Fibroblast of mammary gland (primary cell): ENCODE measurements around the gene SEC24D.
A peak's percentile ranks its signal among the peaks of the same experiment; 100 is the strongest.

ENCODE experiments used
- DNase-seq: peaks from one replicate; pipeline ENCODE4 v3.0.0-alpha.2; 2010; ENCODE audit warnings: low read depth
- H3K4me3 ChIP-seq: 2 replicates; pipeline ENCODE4 v1.5.1; 2011; ENCODE audit warnings: low read depth, mild to moderate bottlenecking, low read length, moderate library complexity; ENCODE audit not compliant: control insufficient read depth
- TF ChIP-seq, protein P1 (sequence below): conservative IDR thresholded peaks from 2 replicates; pipeline ENCODE4 v1.5.1; 2011; ENCODE audit warnings: low read depth, low read length, inconsistent platforms; ENCODE audit not compliant: control insufficient read depth, insufficient read depth

SEC24D gene

GRCh38 chr4:118746251-118746919 lies 89.5 kb downstream of the SEC24D start:
- DNase-seq: no peak
- H3K4me3 ChIP-seq: no peak overlapping the region
- TF ChIP-seq, protein P1, sequence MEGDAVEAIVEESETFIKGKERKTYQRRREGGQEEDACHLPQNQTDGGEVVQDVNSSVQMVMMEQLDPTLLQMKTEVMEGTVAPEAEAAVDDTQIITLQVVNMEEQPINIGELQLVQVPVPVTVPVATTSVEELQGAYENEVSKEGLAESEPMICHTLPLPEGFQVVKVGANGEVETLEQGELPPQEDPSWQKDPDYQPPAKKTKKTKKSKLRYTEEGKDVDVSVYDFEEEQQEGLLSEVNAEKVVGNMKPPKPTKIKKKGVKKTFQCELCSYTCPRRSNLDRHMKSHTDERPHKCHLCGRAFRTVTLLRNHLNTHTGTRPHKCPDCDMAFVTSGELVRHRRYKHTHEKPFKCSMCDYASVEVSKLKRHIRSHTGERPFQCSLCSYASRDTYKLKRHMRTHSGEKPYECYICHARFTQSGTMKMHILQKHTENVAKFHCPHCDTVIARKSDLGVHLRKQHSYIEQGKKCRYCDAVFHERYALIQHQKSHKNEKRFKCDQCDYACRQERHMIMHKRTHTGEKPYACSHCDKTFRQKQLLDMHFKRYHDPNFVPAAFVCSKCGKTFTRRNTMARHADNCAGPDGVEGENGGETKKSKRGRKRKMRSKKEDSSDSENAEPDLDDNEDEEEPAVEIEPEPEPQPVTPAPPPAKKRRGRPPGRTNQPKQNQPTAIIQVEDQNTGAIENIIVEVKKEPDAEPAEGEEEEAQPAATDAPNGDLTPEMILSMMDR: no peak

DNA sequence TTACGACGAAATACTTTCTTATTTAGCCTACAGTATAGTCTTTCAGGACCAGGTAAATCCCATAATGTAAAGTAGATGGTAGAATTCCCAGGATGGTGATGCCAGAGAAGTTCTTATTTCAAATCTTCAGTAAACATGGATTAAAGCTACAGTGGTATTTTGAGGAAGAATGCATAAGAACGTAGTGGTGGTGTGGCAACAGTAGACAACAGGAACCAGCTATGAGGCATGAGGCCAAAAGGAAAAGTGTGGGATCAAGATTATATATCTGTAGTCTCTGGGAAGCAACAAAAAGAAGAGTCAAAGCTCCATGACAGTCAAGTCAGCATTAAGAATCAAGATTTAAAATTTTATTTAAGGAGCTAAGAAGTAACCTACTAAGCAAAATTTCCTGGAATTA lies 90.6 kb downstream of the SEC24D start:
- TF ChIP-seq, protein P1: no peak
- DNase-seq: no peak
- no peak overlapping the region for H3K4me3 ChIP-seq

DNA sequence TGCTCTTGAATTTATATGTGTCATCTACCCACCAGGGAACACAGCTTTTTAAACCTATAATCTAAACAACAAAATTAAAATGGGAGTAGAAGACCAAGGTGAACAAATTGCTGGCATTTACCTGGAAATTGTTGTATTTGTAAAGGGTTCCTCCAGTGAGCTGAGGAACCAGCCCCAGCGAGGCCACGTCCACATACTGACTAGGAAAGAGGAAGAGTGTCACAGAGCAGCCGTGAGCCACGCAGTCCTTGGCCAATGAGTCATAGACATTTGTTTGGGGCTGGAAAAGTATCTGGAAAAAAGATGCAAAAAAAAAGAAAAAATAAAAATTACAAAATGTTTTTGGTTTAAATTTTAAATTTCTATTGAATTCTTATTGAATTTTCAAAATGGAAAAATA lies 92.1 kb downstream of the SEC24D start:
- peak; percentile 59 for DNase-seq
- no peak overlapping the region for H3K4me3 ChIP-seq
- TF ChIP-seq, protein P1: no peak

DNA sequence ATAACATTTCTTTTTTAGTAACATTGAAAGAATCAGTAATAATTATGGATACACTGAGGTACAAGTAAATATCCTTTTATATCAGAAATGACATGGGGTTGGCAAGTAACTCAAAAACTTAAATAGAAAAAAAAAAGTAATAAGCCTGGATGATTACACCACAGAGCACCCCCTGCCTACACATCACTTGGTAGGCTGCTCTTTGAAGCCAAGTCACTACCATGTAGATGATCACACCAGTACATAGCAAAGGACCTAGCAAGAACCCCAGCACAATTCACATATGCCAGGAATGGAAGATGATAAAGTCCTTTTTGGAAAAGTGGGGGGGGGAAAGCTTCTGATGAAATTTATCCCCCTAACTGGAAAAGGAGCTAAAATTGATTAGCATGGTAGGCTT lies 93.9 kb downstream of the SEC24D start:
- TF ChIP-seq, protein P1: no peak
- DNase-seq: peak; percentile 43

GRCh38 chr4:118741301-118741855 lies 94.5 kb downstream of the SEC24D start:
- TF ChIP-seq, protein P1: no peak
- H3K4me3 ChIP-seq: no peak overlapping the region
- peak; percentile 48 for DNase-seq

More for the DNA sequence above, 93.9 kb downstream of the SEC24D start:
- H3K4me3 ChIP-seq: no peak overlapping the region

DNA sequence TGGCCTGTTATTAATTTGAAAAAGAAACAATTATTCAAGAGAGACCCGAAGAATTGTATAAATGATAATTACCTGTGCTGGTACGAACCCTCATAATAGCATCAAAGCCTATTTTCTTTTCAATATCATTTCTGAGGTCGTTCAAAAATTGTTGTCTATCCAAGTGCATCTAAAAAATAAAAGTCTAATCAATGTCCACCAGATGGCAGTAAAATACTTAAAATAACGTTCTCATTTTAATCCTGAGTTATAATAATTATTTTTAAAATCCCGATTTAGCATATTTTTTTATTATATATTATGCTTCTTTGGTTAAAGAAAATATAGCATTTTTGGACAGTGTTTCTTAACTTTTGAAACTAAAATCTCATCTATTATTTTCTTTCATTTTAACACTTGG lies 95.1 kb downstream of the SEC24D start:
- TF ChIP-seq, protein P1: peak; percentile 31
- peak; percentile 45 for DNase-seq

More for the DNA sequence above, 95.1 kb downstream of the SEC24D start:
- no peak overlapping the region for H3K4me3 ChIP-seq
